Activated T-helper 1 cell treated with anti-CD3 and anti-CD28 coated beads, Interleukin-2, amount 50 U/mL, for 16 hours (primary cell): Measurements from ENCODE around the gene AGBL4.

Source experiments
- DNase-seq, 2 donors: peaks; one replicate each; pipeline ENCODE4 v3.0.0-alpha.2; 2020; ENCODE audit warnings: low read depth in 1 of 2, low spot score in 1 of 2

AGBL4 gene

DNA sequence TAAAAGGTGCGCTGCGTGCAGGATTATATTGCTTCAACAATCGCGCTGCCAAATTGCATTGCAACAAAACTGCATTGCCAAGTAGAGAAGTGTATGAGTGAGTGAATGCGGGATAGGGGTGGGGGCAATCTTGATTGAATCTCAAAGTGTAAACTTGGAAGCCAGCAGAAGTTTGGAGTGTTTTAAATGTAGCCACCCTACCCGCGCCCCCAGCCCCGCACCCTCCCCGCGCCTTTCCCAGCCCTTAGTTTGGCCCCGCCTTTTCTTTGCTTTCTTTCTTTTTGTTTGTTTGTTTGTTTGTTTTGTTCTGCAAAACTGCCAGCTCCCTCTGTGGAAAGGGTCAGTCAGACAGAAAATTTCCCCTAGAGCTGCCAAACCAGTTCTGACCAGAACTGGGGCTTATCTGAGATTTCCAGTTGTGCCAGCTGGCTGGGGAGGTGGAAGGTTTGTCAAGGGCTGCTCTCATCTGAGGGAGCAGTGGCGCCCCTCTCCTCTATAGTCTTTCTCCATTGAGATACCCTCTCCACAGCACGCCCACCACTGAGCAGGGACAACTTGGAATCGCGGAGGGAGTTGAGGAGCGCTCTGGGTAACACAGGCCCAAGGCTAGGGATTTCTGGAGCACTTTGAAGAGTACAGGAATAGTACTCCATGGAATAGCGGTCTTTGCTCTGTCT is 1246.4 kb downstream of the AGBL4 start:
- no peak for DNase-seq

- no peak for DNase-seq
Observed at GRCh38 chr1:48776393-48777218, 1247.1 kb downstream of the AGBL4 start, which contains the start of gene BEND5. Gene BEND5, minus strand, starts transcription at chr1:48776891. Its CDS starts 60 bp downstream, at chr1:48776831.

GRCh38 chr1:48775831-48776392 is 1247.8 kb downstream of the AGBL4 start:
- no peak for DNase-seq

- DNase-seq, result no peak
Observed at GRCh38 chr1:48773133-48773532, 1250.6 kb downstream of the AGBL4 start.

- DNase-seq, result no peak
Observed at GRCh38 chr1:48772211-48772610, 1251.5 kb downstream of the AGBL4 start.

DNA sequence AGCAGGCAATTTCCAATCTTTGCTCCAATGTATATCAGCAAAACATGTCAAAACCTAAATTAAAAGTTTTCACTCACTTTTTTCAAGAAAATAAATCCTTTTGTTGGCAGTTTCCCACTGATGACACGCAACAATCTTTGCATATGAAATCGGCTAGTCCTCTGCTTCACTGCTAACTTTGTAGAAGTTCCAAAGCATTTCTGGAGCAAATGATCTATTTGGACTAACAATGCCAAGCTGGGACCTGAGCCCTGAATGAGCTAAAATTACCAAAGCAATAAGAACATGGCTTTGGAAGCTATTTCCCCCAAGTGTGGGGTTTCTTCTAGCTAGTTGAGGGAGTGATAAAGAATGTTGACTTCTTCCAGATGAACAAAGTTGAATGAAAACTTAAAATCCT is 1252.2 kb downstream of the AGBL4 start:
- DNase-seq, result no peak

DNA sequence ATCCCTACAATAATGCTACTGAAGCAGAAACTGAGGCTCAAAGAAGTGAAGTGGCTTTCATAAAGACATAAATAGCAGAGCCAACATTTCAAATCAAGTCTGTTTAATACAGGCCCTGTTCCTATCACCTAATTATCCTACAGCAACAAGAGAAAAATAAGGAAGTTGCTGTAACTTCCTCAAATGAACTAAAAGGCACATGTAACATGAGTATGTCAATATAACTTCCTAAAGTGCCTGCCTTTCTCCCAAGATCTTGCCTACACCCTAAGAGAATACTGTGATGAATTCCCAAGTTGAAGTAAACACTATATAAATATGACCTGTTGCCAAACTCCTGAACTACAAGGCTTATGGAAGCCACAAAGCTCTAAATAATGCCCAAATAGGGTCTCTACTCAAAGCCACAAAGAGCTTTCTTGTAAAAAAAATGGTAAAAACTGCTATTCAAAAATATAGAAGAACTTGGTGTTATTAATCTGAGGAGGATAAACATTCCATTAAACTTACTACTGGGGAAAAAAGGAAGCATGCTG is 1255.7 kb downstream of the AGBL4 start:
- DNase-seq, result no peak

GRCh38 chr1:48765335-48765734 is 1258.4 kb downstream of the AGBL4 start:
- DNase-seq, result no peak

DNA sequence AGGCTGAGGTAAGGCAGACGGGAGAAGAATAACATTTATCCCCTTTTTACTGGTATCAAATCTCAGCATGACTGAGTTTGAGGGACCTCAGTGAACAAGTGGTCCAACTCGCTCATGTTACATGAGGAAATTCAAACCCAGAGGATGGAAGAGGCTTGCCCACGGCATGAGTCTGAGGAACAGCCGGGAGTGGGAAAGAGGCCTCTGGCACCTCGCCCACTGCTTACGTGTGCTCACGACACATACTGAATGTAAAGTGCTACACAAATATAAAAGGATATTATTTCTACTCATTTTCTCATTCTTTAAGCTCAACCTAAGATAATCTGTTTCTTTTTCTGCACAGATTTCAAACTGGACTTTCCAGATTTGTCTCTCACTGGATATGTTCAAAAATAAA is 1261.8 kb downstream of the AGBL4 start:
- no peak for DNase-seq

DNA sequence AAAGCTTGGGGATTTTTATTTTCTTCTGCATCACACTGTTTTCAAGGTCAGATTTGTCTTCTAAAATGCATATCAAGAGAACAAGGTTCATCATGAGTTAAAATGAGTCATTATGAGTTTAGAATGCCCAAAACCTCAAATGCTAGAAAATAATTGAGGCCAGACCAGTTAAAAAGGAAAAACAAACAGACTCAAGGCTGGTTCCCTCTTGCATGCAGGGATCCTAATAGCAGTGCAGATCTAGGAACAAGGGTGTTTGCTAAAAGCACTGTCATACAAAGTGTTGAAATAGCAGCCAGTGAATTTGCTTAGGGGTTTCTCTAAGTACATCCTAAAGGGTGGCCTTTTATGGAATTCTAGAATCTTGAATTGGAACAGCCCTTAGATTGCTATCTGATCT is 1262.3 kb downstream of the AGBL4 start:
- no peak for DNase-seq

DNA sequence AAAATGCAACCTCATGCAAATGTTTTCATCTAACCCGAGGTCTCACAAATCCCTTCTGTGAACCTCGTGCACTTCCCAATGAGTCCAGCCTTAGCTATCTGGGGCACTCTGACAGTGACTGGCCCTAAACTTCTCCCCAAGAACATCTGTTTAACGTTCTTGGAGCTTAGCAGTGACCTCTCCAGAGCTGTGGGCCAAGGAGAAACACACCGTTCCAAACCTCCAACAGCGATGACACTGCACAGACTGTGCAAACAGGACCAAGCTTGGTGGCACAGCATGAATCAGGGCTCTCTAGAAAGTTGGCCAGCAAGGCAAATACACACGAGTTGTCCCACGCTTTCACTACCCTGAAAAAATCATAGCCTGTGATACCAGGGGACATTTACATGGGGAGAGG is 1262.9 kb downstream of the AGBL4 start:
- DNase-seq, result no peak

DNA sequence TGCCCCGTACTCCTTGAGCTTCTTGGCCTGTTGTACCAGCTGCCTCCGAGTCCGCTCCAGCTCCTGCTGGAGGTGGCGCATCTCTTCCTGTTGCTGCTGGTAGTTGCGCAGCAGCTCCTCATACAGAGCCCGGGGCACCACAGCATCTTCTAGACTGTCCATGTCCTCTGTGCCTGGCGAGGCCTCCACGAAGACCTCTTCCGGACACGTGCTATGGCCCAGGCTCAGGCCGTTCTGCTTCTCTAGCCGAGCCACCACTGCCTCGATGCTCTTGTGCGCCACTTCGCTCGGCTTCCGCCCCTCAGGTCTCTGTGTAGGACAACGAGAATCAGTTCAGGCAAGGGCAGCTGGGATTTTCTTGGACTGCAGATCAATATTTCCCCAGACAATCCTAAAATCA is 1264.8 kb downstream of the AGBL4 start:
- no peak for DNase-seq

GRCh38 chr1:48757363-48757762 is 1266.4 kb downstream of the AGBL4 start:
- DNase-seq, result no peak

- no peak for DNase-seq
Observed at GRCh38 chr1:48756683-48757316, 1267.0 kb downstream of the AGBL4 start.

- no peak for DNase-seq
Observed at GRCh38 chr1:48753293-48753692, 1270.5 kb downstream of the AGBL4 start.

- DNase-seq, result no peak
Observed at GRCh38 chr1:48750109-48750508, 1273.6 kb downstream of the AGBL4 start.

DNA sequence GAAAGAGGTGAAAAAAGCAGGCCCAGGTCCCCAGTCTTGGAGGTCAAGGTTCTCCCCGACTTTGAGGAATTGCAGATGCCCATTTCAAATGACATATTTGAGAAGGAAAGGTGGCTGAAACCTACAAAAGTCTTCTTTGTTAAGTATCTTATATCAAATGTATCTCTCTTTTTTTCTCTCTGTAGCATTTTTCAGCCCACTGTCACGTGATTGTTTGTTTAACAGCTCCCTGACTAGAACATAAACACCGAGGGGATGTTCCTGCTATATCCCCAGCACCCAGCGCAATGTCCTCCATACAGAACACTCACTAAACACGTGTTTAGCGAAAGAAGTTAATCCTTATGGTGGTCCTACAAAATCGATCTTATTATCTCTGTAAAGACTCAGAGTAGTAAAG is 1274.7 kb downstream of the AGBL4 start:
- DNase-seq, result no peak

DNA sequence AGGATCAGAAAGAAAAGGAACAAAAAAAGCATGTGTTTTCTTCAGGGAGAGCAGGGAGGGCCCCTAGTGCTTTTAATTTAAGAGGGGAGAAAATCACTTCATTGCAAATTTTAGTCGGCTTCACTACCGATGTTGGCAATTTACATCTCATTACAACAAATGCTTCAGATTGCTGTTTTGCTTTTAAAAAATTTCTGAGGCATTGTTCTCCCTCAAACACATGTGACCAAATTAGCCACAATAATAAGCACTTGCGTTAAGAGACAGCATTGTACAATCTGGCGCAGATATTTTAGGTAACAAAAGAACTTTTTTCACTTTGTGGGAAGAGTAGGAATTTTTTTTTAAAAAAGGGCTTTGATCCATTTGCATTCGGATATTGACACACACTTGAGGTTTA is 1276.8 kb downstream of the AGBL4 start:
- DNase-seq, result no peak

DNA sequence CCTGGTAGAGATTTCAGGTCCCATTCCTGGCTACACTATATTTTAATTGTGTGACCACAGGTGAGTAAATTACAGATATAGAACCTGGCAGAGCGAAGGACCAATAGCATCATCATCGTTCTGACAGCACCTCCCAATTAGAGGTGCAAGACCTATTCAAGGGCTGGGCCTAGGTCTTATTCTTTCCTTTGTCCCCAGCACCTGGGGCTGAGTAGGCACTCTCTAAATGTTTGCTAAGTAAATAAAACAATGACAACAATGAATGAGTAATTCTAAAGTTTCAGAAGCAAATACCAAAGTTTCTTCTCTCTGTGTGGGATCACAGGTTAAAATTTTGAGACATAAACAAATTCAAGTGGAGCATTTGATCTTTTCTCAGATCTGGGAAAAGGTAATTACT is 1279.7 kb downstream of the AGBL4 start:
- no peak for DNase-seq

GRCh38 chr1:48743480-48743879 is 1280.3 kb downstream of the AGBL4 start:
- no peak for DNase-seq

- DNase-seq, result no peak
Observed at GRCh38 chr1:48741380-48741779, 1282.4 kb downstream of the AGBL4 start.

DNA sequence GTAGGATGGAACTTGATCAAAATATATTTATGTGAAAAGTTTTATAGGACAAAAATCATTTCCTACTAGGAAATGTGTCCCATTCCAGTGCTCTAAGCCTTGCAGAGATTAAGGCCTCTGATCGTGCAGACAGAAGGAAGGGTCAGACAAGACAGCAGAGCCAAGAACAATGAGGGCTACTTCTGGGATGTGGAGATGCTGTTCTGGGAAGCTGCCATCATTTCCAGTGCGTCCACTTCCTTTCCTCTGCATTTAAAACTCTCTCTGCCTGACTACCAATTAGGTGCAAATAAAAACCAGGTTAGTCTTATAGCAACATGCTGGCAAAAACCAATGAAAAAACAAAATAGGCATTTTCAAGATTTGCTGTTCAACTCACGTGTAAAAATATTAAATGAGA is 1283.1 kb downstream of the AGBL4 start:
- DNase-seq, result no peak
